C1 segment of cervical spinal cord (tissue), 14 donors: ENCODE results near the gene RHOT2.
"Not testable (repeated sequence)": the region's sequence is repeated elsewhere in the genome, so short reads cannot be mapped to it uniquely, and the experiment has no call there.

Experiments
- DNase-seq, 14 donors: peaks; one replicate each; lab custom pipeline; 2025; lab: John Stamatoyannopoulos, UW

Gene RHOT2

GRCh38 chr16:712740-713250 is 44.9 kb downstream of the RHOT2 start:
- DNase-seq: not testable (repeated sequence)

DNA sequence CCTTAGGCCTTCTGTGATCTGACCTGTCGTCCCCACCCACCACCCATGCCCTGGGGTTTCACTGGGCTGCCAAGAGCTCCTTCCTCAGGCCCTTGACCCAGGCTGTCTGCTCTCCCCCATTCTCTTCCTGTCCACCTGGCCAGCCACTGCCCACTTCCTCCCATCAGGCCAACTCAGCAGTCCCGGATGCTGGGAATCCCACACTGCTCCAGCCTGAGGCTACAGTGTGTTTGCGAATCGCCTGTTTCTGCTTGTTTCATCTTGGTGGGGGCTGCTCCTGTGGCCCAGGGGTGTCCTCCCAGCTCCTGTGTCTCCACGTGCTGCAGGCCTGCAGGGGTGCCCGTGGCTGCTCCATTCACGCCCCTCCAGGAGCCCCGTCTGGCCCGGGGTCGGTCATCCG is 46.1 kb downstream of the RHOT2 start:
- no peak for DNase-seq

- peak in 13 of 14 donors; percentile 51 to 93 (median 78) for DNase-seq
Observed at GRCh38 chr16:714558-715476, 46.9 kb downstream of the RHOT2 start, which contains the start of gene METRN. Gene METRN, plus strand, starts transcription at chr16:715118. Its CDS starts 172 bp downstream, at chr16:715290.

- DNase-seq: peak in 3 of 14 donors; percentile 58 to 71 (median 66)
Observed at GRCh38 chr16:715477-716199, 47.7 kb downstream of the RHOT2 start.

DNA sequence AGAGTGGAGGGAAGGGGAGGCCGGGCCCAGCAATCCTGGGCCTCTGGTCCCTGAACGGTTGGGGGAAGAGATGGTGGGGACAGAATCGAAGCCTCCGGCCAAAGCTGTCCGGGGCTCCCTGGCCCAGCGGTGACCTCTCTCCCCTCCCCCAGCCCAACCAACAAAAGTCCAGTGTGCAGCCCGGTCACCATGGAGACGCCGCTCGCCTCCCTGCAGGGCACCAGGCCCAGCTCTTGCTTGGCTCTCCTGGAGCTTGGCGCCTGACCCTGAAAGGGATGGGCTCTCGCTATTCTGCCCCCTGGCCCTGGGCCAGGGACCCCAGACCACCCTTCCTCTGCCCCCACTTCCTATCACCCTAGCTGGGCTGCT is 48.3 kb downstream of the RHOT2 start:
- peak in 13 of 14 donors; percentile 51 to 91 (median 82) for DNase-seq

DNA sequence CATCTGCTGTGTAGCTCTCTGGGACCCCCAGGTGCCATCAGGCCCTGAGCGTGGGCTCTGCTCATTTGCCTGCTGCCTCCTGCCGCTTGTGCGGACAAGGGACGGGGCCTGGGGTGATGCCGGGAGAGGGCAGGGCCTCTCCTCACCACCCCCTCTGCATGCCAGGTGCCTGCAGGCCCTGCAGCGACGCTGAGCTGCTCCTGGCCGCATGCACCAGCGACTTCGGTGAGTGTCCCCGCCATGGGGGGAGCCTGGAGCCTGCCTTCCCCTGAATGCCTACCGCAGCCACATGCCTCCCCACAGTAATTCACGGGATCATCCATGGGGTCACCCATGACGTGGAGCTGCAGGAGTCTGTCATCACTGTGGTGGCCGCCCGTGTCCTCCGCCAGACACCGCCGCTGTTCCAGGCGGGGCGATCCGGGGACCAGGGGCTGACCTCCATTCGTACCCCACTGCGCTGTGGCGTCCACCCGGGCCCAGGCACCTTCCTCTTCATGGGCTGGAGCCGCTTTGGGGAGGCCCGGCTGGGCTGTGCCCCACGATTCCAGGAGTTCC is 48.9 kb downstream of the RHOT2 start:
- peak in 2 of 14 donors; percentile 25 to 65 for DNase-seq

DNA sequence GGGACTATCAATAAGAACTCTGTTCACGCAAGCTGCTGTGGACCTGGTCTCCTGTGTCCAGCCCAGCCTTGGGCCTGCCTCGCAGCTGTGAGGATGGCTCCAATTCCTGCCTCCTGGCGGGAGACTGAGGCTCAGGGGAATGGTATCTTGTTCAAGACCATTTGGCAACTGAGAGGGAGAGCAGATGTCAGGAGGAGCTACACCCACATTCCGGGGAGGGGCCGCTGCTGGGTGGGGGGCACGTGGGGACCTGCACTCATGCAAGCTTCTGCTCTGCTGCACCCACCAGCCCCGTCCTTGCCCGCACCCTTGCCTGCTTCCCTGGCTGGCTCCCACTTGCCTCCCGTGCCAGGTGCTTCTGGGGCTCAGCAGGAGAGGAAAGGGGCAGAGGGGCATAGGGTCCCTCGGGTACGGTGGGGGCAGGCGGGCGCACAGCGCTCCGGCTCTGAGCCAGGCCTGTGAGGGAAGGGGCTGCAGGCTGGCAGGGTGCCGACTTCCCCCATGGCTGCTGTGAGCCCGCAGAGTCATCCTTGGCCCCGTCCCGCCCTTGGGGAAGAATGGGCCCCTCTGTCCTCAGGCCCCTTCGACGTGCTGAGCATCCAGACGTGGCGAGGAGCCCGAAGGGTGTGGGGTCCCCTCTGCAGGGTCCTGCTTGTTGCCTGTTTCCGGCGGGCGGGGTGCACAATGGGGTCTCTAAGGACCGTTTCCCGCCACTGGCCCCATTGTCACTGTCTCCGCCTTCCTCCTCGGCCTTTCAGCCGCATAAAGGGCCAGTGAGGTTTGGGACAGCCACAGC is 49.7 kb downstream of the RHOT2 start:
- peak in 2 of 14 donors; percentile 38 to 49 for DNase-seq

DNA sequence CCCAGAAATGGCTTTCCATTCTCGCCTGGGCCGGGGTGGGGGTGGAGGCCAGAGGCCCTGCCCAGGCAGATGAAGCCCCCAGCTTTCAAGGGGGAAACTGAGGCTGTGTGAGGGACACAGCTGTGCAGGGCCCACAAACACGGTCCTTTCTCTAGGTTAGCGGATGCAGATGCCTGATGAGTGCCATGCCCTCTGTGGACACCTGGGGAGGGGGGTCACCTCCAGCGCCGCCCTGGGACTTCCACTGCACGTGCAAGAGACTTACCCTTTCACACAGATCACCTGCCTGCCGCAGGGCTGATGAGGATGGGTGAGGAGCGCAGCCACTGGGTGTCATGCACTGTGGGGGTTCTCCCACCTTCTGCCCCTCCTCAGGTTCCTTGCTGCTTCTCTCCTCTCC is 50.5 kb downstream of the RHOT2 start:
- DNase-seq: no peak

DNA sequence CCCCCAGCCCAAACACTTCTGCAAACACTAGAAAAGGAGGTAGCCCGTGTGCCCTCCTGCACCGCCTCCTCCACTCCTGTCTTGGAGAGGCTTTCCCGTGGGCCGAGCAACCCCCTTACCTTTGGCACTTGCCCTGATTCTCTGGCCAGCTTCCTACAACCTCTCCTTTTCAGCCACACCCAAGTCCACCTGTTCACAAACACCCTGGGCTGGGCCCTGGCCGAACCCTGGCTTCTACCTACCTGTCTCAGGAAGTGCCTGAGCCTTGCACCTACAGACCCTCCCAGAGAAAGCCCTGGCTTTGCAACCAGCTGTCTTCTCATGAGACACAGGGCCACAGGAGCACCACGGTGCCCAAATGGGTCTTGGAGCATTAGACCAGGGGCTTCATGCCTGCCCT is 51.0 kb downstream of the RHOT2 start:
- no peak for DNase-seq

GRCh38 chr16:719815-720446 is 52.0 kb downstream of the RHOT2 start:
- peak in 2 of 14 donors; percentile 50 to 60 for DNase-seq

DNA sequence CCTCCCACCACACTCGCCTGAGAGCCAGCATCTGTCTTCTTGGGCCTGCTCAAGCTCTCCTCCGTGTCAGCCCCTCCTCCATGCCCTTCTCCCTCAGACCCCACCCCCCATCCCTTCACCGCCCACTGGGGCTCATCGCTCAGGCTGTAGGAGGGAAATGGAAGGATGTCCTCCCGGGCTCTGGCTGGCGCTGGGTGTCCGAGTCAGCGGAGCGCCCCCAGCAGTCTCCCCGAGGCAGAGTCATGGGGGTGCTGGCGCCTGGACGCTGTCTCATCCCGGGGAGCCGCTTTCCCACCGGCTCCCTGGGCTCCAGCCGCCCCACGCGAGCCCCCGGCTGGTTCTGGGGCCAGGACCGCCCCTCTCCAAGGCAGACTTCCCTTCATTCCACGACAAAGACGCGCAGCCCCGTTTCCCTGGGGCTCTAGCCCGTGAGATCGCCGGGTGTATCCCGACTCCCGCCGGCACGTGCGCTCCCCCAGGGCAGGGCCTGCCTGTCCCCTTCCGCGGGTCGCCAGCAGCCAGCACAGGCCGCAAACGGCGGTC is 52.6 kb downstream of the RHOT2 start:
- peak in 11 of 14 donors; percentile 48 to 89 (median 68) for DNase-seq

- peak in 13 of 14 donors; percentile 61 to 90 (median 77) for DNase-seq
Observed at GRCh38 chr16:720990-721764, 53.2 kb downstream of the RHOT2 start, which contains the start of gene ANTKMT. Gene ANTKMT, plus strand, starts transcription at chr16:721146. Its CDS starts 129 bp downstream, at chr16:721275.

DNA sequence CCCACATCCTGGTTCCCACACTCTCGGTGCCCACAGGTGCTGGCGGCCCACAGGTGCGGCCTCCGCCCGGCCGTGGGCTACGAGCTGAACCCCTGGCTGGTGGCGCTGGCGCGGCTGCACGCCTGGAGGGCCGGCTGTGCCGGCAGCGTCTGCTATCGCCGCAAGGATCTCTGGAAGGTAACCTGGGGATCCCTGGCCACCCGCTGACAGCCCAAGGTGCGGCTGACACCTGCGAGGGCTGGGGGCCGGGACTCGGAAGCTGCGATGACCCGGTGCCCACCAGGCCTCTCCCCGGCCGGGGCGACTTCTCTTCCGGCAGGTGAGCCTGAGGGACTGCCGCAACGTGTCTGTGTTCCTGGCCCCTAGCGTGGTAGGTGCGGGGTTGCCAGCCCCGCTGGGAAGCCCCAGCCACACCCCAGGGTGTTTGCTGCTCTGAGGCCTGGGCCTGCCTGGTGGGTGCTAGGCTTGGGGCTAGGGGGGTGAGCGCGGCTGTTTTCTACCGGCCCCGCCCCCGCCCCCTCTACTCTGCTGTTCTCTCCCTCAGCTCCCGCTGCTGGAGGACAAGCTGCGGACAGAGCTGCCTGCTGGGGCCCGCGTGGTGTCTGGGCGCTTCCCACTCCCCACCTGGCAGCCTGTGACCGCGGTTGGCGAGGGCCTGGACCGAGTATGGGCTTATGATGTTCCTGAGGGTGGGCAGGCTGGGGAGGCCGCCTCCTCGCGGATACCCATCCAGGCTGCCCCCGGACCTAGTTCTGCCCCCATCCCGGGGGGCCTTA is 54.0 kb downstream of the RHOT2 start:
- no peak for DNase-seq

DNA sequence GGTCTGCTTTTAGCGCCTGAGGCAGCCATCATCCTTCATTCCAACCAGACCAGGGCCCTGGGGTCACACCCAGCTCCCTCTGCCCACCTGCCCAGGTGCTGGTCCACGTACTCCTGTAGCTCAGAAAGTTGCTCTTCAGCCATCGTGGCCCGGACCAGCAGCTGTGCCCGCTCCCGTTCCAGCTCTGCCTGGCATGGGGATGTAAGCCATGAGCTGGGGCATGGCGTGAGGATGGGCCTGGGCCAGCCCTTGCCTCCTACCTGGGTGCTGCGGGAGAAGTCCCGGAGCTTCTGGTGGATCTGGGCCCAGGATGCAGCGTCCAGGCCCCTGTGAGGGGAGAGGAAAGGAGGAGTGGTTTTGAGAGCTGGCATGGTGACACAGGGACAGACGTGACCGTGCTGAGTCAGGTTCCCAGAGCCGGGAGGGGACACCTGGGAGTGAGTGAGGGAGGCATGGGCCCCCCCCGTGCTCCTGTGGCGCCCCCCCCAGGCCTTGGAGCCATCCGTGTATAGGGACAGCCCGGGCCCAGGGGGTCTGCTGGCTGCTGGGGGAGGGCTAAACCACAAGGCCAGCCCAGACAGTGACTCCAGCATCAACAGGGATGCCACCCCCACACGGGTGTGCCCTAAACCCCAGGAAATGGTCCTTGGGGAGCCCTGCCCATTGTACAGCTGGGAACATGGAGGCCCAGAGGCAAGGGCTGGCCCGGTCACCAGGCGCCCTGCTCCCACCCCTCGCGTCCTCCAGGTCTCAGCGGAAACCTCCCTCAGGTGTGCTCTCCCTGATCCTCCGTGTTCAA is 55.1 kb downstream of the RHOT2 start:
- no peak for DNase-seq

DNA sequence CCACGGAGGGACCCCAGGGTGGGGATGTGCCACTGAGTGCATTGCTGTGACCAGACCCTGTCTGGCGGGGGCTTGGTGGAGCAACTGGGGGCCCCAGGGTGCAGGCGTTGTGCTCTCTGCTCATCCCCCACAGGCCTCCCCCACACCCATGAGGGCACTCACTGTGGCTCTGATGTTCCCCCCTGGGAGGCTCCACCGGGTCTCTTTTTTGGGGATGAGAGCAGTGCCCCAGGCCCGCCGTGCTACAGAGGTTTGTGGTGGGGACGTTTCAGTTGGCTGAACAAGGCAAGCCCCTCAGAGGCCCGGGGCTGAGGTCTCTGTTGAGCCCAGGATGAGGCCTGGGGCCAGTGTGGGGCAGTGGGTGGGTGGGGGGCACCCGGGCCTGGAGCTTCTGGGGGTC is 55.8 kb downstream of the RHOT2 start:
- no peak for DNase-seq
